GM21786 (cell line): ENCODE results near the gene DCST2.

Source experiments
- ATAC-seq: cut with Tn5 transposase; IDR thresholded peaks from one replicate; pipeline ENCODE4 v1.9.1; 2021; ENCODE audit not compliant: unreplicated experiment

Gene DCST2

DNA sequence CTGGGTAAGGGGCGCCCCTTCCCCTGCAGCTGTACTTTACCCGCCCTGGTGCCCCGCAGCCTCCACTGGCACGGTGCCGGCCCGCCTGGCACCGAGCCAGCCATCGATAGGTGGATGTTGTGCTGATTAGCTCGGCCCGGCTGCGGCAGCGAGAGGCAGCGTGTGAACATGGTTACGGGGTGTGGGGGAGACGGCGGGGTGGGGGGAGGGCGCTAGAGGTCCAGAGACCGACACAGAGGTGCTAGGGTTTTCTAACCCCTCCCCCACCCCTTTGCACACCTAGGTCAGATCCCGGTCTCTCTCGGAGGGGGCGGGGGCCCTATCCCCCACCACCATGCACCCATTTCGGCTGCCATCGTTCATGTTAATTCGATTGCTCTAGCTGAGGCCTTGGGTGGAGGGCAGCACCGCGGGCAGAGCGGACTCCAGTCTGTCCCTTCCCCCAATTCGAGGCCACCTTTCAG, 36.6 kb upstream of the DCST2 start:
- ATAC-seq: no peak

DNA sequence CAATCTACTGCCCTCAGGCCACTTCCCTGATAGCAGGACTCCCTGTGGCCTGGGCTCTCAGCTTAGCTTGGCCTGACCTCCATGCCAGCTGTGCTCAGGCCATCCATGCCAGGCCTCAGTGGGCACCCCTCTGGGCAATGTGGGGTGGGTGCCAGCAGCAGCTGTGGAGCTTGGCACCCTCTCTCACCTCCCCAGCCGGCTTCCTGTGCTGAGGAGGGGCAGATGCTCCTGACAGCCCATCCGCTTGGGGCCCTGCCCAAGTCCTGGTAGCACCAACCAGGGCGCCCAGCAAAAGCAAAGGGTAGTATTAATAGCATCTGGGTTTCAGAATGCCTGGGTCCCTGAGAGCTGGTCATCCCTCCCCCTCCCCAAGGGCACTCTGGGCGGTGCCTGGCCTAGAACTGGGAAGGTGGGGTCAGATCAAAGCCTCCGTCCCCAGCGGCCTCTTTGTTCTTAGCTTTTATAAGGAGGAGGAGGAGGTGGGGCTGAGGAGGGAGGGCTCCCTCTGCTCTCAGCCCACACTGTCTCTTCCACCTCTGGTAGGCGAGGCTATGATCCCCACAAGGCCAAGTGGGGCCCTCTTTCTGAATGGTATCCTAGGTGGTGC, 36.1 kb upstream of the DCST2 start:
- ATAC-seq: no peak

DNA sequence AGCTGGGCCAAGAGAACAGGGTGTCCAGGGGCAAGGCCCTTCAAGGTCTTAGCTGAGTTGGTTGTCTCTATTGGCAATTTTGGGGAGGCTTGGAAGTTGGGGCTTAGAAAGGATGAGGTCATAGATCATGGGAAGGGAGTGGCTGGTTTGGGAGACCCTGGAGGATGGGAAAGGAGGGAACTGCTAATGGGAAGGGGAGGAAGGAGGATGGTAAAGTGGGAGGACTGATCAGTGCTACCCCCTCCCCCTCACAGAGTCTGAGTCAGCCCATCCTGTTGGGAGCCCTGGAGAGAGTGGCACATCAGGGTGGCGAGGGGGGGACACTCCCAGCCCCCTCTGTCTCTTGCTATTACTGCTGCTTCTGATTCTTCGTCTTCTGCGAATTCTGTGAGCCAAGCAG, 35.0 kb upstream of the DCST2 start:
- no peak for ATAC-seq

DNA sequence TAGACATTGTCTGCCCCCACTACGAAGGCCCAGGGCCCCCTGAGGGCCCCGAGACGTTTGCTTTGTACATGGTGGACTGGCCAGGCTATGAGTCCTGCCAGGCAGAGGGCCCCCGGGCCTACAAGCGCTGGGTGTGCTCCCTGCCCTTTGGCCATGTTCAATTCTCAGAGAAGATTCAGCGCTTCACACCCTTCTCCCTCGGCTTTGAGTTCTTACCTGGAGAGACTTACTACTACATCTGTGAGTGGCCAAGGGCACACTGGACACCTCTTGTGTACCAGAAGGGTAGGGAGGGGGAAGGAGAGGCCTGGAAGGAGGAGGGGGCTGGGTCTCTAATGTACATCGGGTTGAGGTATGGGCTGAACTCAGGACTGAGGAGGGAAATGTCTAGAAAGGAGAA, 33.2 kb upstream of the DCST2 start:
- no peak for ATAC-seq

DNA sequence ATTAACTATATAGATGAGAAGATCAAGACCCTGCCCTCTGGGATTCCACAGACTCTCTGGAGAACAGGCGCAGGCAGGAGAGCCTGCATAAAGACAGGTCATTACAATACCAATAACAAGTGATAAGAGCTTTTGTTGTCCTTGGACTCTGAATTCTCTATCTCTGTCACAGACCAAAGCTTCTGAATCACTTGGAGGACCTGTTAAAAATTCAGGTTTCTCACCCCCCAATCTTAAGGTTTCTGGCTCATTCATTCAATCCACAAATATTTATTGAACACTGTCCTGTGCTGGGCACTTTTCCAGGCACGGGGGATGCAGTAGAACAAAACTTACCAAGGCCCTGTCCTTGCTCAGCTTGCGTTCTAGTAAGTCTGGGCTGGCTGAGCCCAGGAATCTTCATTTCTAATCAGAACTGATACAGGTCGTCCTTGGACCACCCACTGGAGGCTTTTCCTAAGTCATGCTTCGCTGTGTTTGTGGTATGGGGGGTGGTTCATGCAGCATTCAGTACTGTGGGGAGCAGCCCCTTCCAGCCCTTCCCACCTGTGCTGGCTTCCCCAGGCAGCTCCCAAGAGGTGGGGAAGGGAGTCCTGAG, 31.4 kb upstream of the DCST2 start:
- no peak for ATAC-seq

DNA sequence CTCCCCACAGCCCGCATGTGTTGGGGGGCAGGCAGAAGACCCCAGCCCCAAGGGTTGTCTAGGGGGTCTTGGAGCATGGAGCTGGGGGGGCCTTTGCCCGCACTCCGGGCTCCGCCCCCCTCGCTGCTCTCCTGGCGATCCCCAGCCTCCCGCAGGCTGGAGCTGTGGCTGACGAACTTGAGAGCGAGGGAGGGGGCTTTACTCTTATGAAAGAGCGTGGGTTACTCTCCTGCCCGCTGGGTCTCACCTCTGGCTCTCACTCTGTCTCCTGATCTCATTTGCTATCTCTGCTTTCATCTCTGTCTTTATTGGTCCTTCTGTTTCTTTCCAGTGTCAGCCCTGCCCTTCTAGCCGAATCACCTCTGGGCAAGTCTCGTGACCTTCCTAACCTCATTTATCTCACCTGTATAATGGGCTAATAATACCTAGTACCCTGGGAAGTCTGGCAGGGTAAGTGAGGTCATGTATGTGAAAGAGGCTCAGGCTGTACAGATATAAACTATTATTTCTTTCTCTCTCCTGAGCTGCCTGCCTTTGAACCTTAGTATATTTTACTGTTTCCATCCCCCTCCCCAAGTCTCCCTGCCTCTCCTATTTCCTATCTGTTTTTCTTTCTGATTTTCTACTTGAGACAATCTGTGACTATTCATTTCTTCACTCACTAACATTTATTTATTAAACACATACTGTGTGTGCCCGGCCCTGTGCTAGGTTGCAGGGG, 30.7 kb upstream of the DCST2 start:
- no peak for ATAC-seq

DNA sequence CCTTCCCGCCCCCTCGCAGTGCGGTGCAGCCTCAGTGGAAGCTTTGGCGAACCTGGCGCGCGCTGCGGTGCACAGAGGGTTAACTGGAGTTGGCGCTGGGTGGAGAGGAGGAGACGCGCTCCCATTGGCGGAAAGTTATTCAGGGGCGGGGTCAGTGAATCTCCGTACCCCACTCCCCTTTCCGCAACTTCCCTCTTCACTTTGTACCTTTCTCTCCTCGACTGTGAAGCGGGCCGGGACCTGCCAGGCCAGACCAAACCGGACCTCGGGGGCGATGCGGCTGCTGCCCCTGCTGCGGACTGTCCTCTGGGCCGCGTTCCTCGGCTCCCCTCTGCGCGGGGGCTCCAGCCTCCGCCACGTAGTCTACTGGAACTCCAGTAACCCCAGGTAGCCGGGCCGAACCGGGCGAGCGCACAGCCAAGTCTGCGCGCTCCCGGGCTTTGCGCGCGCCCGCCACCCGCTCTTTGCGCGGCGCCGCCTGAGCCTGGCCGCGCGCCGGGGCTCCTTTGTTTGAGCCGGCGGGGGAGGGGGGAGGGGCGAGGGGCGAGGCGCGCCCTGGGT, 30.0 kb upstream of the DCST2 start, which contains the start of gene EFNA4:
TSS of gene EFNA4 (plus strand) at position 191 of the 561 bp plus-strand sequence. CDS start at position 275, 84 bp downstream.
- peak; percentile 64 for ATAC-seq

DNA sequence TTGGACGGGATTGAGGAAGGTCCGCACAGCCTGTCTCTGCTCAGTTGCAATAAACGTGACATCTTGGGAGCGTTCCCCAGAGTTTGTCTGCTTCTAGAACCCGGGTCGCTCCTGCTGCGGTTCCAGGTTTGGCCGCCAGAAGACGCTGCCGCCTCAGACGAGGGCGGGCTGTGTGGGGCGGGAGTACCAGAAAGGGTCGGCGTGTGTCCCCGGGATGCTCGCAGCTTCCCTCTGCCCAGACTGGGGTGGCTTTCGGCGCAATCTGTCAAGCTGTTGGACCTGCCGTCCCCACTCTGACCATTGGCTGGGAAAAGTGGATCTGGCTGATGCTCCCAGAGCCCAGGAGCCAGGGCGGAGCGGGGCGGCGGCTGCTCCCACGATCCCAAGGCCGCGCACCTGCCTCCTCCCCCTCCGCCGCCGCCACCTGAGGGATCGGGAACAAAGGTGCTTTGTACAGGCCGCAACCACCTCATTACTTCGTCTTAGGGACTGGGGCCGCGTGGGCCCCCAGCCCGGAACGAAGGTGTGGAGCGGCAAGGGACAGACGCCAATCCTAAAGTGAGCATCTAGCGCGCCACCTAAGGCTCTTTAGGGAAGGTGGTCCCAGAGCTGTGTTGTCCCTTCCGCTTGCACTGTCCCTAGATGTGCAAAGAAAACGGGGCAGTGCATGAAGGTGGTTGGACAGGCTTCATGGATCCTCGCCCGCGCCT, 29.3 kb upstream of the DCST2 start:
- ATAC-seq: no peak

DNA sequence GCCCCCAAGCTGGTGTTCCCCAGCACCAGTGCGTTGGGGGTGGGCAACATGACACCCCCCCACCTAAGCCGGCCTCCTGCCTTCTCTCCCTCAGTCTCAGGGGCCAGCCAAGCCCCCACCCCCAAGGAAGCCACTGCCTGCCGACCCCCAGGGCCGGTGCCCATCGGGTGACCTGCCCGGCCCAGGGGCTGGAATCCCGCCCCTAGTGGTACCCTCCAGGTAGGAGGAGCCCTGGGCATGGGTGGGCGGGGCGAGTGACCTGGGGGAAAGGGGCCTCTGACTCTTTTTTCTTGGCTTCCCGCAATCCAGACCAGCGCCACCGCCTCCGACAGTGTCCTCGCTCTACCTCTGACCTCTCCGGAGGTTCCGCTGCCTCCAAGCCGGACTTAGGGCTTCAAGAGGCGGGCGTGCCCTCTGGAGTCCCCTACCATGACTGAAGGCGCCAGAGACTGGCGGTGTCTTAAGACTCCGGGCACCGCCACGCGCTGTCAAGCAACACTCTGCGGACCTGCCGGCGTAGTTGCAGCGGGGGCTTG, 28.6 kb upstream of the DCST2 start:
- ATAC-seq: no peak

DNA sequence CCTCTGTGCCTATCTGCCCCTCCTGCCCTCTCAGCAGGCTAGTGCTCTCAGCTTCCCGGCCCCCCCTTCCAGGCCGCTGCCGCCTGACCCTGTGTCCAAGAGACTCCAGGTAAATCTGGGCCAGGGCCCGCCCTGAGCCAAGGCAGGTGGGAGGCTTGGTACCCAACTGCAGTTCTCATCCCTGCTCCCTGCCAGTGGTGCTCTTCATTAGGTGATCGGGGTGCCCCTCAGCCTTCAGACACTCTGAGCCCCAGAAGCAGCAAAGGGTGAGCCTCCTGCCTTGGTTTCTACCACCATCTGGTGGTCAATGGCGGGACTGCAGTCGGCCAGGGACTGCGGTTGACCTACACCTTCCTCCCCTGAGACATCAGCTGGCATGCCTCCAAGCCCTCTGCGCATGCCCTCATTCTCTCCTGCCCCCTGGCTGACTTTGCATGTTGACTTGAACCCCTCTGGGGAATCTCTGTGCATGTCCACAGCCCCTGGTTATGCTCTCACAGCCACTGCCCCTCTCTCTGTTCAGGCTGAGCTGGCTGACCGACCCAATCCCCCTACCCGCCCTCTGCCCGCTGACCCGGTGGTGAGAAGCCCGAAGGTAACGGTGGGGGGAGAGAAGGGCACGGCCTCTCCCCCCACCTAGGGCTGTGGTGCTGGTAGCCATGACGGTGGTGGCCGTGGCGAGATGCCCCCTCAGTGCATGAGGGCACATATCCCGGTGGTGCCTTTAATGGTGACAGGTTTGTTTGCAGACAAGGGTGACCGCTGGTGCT, 28.0 kb upstream of the DCST2 start:
- ATAC-seq: no peak

DNA sequence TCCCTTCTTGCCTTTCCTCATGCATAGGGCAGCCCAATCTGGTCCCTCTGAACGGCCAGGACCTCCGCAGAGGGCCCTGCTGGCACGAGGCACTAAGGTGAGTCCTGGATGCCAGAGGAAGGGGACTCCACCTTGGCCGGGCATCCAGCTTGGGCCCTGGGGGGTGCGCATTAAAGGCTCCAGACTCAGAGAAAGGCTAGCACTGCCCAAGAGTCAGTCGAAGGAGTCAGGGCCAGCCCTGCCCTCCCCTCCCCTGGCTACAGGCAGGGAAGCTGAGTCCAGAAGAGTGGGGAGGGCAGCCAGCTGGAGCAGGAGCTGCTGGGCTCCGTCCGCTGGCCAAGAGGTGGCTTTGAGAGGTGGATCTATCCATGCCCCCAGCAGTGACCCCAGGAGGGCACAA, 27.2 kb upstream of the DCST2 start:
- no peak for ATAC-seq

DNA sequence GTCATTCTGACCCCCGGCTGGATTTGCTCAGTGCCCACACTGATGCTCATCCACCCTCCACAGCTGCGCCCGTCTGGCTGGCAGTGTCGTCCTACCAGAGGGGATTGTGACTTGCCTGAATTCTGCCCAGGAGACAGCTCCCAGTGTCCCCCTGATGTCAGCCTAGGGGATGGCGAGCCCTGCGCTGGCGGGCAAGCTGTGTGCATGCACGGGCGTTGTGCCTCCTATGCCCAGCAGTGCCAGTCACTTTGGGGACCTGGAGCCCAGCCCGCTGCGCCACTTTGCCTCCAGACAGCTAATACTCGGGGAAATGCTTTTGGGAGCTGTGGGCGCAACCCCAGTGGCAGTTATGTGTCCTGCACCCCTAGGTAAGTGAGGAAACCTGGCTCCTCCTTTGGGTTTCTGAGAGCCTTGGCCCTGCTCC, 24.2 kb upstream of the DCST2 start:
- ATAC-seq: no peak

DNA sequence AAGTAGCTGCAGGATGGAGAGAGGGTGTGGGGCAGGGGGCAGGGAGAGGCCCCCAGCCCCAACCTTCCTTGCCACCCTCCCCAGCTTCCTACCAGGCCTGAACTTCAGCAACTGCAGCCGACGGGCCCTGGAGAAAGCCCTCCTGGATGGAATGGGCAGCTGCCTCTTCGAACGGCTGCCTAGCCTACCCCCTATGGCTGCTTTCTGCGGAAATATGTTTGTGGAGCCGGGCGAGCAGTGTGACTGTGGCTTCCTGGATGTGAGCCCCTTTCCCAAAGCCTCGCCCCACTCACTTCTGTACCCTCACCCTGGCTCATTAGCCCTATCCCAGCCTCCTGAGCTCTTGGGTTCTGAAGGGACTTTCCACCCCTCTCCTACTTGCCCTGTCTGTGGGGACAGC, 23.5 kb upstream of the DCST2 start:
- ATAC-seq: no peak

DNA sequence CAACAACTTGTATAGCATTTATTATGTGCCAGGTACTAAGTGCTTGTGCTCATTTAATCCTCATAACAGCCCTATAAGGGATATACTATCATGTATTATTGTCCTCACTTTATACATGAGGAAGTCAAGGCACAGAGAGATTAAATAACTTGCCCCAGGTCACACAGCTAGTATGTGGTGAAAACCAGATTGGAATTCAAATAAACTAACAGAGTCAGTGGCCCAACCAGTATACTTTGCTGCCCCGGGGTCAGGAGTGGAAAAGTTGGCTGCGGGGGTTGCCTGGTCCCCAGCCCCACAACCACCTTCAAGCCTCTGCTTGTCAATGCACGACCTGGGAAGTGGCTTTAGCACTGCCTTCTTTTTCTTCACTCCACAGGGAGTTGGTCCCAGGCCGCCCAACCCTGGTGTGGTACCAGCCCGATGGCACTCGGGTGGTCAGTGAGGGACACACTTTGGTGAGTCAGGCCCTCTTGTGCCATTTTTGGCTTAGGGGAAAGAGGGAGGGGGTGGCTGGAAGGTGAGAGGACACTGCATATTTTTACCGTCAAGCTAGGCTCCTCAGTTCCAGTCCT, 20.0 kb upstream of the DCST2 start:
- ATAC-seq: no peak

DNA sequence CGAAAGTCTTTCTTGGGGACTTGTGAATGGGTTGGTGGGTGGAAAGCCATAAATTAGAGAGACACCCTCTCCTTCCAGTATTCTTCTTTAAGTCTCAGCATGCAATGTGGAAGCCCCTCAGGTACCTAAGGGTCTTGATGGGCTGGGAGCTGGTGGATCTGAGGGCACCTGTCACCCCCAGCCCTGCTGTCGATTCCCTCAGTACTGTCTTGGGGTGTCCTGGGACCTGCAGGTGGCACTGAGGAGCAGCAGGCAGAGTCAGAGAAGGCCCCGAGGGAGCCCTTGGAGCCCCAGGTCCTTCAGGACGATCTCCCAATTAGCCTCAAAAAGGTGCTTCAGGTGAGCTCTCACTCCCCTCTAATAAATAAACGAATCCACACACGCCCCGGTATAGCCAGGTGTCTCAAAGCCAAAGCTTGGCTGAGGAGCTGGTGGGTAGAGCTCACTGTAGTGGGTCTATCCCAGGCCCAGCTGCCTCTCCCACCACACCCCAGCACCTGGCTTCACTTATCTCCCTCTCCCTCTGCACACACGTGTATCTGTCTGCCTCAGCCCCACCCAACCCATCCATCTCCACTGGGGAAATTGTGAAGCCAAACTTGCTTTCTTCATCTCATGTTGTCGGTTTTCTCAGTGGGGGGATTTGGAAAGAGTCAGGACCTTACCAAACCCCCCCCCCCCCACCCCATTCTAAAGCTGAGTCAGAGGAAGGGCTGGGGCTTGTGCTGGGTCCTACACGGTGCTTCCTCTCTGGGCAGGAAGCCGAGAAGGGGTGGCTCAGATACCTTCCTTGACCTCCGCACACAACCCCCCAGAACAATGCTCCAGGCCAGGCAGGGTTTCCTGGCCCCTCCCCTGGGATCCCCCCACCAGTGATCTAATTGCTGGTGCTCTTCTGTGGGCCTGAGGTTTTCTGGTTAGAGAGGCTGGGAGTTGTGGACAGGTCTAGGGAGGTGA, 19.1 kb upstream of the DCST2 start:
- ATAC-seq: no peak

DNA sequence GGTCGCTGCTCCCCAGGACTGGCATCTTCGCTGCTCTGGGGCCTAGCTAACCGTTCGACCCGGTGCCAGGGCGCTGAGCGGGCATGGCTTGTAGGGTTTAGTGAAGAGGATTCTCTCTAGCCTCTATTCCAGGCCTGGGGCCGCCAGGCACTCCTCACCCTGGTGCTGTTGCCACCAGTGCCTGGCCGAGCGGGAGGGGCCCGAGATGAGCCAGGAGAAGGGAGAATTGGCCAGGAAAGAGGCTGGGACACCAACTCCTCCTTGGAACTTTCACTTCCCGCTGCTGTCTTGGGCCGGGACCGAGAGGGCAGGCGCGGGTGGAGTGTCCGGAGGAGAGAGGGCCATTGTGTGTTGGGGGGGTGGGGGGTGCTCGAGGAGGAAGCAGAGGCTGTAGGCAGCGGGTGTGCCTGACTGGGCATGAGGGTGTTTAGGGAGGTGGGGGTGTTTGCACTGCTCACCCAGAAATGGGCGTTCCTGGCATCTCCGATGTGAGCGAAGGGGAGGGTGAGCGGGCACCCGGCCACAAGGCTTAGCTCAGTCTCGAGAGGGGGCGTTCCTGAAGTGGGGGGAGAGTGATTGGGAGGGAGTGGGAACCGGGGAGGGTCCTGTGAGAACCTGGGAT, 18.3 kb upstream of the DCST2 start:
- ATAC-seq: no peak

DNA sequence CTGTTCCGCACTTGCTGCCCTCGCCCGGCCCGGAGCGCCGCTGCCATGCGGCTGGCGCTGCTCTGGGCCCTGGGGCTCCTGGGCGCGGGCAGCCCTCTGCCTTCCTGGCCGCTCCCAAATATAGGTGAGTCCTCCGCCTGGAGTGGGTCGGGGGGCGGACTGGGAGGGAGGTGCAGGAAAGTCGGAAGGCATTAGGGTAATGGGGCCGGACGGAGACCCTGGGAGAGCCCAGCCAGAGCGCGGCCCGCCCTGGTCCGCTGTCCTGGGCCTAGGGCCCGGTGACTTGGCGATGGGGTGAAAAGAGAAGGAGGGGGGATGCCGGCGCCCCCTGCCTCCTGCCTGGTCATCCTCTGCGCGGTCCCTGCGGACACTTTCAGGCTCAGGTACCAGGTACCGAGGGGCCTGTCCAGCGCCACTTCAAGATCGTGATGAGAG, 17.8 kb upstream of the DCST2 start:
- no peak for ATAC-seq

DNA sequence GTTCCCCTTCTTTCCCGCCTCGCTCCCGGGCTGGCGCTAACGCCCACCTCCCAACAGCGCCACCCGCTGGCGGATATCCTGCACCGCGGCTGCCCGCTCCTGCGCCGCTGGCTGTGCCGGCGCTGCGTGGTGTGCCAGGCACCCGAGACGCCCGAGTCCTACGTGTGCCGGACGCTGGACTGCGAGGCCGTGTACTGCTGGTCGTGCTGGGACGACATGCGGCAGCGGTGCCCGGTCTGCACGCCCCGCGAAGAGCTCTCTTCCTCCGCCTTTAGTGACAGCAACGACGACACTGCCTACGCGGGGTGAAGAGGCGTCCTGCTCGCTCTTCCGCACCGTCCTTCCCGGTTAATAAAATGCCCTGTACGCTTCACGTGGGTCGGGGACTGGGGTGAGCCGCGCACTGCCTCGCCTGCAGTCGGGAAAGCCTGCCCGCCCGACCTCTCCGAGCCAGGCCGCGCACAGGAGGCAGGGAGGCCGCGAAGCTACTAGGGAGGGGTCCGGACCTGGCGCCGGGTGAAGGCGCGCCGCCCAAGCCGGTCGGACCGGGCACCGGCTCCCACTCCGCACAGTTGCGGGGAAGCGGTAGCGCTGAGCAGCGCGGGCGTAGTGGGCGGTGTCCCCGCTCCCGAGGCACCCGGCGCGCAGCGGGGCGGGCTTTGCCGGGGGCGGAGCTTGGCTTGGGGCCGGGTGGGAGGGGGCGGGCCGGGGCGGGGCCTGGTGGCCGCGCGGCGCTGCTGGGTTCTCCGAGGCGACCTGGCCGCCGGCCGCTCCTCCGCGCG, 17.2 kb upstream of the DCST2 start, which contains the start of gene ADAM15:
TSS of gene ADAM15 (plus strand) at position 757 of the 782 bp plus-strand sequence. CDS start 71 bp downstream, outside the sequence.
- ATAC-seq: peak; percentile 50
